Activated CD4-positive, alpha-beta T cell treated with anti-CD3 and anti-CD28 coated beads for 24 hours (primary cell): Measurements from ENCODE around the gene MS4A14.
"Not testable (repeated sequence)": the region's sequence is repeated elsewhere in the genome, so short reads cannot be mapped to it uniquely, and the experiment has no call there.

Source experiments
- DNase-seq, 2 donors: peaks; one replicate each; pipeline ENCODE4 v3.0.0-alpha.2; 2020; ENCODE audit warnings: low read depth in 2 of 2

Gene MS4A14

GRCh38 chr11:60396382-60396781 is at the start of gene MS4A14:
TSS of gene MS4A14 (plus strand) at chr11:60396459. CDS start at chr11:60396579, 120 bp downstream.
- DNase-seq, result no peak

DNA sequence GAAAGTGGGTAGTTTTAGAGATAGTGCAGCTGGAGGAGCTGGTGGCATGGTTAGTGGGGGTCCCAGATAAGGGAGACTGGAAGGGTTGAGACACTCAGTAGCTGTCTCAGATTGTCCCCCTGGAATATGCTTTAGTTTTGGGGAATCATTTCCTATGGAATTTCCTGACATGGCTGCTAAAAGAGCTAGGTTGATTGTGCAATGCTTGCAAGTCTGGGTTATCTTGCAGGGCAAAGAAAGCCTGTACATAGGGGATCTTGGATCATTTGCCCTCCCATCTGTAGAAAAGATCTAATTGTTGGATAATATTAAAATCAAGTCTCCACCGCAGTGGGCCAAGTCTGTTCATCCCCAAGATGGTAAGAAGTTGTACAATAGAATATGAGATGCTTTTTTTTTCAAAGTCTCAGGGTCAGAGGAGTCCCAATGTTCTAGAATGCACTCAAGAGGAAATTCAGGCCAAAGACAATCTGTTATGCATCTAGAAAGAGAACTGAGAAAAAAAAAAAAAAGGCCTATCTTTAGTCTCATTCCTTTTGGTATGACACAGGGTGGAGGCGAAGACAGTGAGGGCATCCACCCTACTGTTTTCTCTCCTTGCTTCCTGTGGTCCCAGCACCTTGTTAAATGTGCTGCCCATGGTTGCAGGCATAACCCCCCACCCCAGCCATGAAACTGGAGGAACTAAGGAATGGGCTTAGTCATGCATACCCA is 49.0 kb upstream of the MS4A14 start:
- no peak for DNase-seq

GRCh38 chr11:60348116-60348515 is 48.1 kb upstream of the MS4A14 start:
- no peak for DNase-seq

DNA sequence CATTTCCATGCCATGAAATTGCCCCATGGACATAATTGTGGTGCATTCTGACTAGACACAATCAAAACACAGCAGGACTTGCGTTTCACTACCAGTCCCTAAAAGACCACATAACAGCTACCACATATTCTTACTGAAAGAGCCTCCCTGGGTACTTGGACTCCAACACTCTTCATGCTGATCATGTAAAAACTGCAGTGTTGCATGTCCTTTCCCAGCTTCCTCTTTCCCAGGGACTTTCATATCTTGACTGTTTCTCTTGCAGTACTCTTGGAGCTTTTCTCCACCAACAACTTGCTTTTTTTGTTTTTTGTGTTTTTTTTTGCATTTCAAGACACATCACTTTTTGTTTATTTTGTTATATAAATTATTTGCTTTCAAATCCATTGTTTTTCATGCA is 46.3 kb upstream of the MS4A14 start:
- no peak for DNase-seq

GRCh38 chr11:60357771-60358170 is 38.5 kb upstream of the MS4A14 start:
- DNase-seq, result no peak

- DNase-seq, result no peak
These were observed 35.6 kb upstream of the MS4A14 start for GRCh38 chr11:60360621-60361020.

GRCh38 chr11:60362241-60362640 is 34.0 kb upstream of the MS4A14 start:
- no peak for DNase-seq

- DNase-seq, result peak; percentile 34 to 49
These were observed 32.5 kb upstream of the MS4A14 start for GRCh38 chr11:60363542-60364470.

- not testable (repeated sequence) for DNase-seq
These were observed 29.9 kb upstream of the MS4A14 start for GRCh38 chr11:60366262-60366904.

- DNase-seq, result no peak
These were observed 29.2 kb upstream of the MS4A14 start for GRCh38 chr11:60367009-60367408.

GRCh38 chr11:60367896-60368295 is 28.4 kb upstream of the MS4A14 start:
- no peak for DNase-seq

DNA sequence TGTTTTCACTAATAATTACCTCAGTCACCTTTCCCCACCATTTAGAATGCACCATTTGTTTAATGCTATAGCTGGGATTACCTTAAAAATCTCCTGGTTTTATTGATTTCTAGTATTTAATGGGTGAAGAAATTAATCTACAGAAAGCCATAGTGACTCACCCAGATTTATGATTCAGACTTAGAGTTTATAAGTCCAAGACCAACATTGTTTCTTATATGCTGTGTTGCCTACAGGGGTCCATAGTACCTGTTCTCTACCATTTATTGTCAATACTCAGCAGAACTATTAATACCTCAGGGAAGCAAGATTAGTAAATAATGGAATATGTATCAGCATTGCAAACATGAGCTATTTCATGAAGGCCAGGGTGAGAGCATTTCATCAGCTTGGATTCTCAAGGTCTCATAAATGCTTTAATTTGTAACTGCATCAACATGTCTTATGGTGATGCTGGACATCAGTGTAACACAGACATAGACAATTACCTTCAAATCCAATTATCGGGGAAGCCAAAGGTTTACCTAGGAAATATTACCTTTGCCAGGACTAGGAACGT is 25.9 kb upstream of the MS4A14 start:
- DNase-seq, result no peak

GRCh38 chr11:60370811-60371298 is 25.4 kb upstream of the MS4A14 start:
- no peak for DNase-seq

DNA sequence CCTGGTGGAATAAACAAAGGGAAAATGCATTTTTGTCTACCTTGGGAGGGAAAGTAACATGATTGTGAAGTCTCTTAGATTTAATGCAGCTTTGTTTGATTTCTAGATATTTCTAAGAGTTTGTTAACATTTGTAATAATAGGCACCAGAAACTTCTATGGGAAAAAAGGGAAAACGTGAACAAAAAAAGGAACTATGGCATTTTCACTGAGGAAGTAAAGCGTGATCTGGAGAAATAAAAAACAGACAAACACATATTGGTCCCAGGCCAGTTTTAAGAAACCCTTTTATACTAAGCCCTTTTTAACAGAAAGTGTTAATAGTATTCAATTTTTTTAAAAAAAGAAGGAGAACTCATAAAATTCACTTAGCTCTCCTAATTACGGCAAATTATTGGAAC is 24.9 kb upstream of the MS4A14 start:
- no peak for DNase-seq

- DNase-seq, result no peak
These were observed 24.4 kb upstream of the MS4A14 start for GRCh38 chr11:60371854-60372253.

- DNase-seq, result no peak
These were observed 23.5 kb upstream of the MS4A14 start for GRCh38 chr11:60372767-60373166.

DNA sequence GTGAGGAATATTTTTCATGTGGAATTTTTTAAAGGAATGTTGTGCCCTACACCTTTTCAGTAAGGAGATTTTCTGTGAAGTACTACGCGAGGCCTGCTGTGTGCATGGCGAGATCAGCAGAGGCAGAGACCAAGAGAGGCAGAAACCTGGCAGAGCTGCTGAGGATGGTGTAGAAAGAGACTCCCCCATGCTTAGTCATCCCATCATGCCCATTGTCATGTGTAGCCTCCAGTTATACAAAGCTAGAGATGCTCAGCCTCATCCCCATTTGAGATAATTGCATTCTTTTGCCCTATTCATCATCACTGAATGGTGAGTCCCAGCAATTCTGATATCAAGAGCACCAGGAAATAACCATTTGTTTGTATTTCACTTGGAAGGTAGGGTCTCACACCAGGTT is 20.9 kb upstream of the MS4A14 start:
- no peak for DNase-seq

DNA sequence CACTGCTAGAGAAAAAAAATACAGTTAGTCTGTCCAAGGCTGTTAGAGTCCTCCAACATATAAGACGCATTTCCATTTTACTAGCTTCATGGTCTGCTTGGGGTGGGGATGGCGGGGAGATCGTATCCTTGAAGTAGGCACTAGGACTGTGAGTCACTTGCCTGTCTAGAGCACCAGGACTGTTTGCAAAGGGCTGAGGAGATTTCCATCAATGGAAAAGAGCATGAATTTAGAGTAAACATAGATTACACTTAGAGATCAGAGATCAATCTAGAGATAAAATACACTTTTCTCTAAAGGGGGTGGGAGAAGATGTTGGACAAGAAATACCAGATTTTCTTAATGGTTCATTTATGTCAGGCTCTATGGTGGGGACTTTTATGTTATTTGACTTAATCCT is 19.7 kb upstream of the MS4A14 start:
- no peak for DNase-seq

GRCh38 chr11:60377401-60378136 is 18.7 kb upstream of the MS4A14 start:
- no peak for DNase-seq

DNA sequence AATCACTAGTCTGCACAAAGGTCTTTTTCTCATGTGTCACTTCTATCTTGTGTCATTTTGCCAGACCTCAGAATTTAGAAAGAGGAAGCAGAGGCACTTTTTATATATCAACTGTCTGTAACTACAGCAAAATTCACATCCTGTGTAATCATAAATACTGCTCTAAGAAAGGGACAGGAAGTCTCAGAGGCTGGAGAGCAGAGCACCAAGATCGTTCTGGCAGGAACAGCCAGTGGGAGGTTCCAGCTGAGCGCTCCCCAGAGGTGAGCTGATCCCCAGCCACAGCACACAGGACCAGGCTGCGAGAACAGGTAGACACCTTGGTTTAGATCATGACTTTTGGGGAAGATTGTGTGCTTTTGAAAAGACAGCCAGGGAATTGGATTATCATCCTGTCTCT is 17.9 kb upstream of the MS4A14 start, which contains the start of gene MS4A7:
Gene MS4A7 (plus strand): TSS at position 179 of the 400 bp plus-strand sequence. CDS start 4,610 bp downstream, outside the sequence.
- no peak for DNase-seq

- DNase-seq, result no peak
These were observed 6.9 kb upstream of the MS4A14 start for GRCh38 chr11:60389279-60389910.
